NCI-H2171 (cell line): ENCODE measurements around the gene MTM1.

ENCODE experiments used
- DNase-seq: peaks from one replicate; lab custom pipeline; 2025; lab: John Stamatoyannopoulos, UW

The MTM1 gene

DNA sequence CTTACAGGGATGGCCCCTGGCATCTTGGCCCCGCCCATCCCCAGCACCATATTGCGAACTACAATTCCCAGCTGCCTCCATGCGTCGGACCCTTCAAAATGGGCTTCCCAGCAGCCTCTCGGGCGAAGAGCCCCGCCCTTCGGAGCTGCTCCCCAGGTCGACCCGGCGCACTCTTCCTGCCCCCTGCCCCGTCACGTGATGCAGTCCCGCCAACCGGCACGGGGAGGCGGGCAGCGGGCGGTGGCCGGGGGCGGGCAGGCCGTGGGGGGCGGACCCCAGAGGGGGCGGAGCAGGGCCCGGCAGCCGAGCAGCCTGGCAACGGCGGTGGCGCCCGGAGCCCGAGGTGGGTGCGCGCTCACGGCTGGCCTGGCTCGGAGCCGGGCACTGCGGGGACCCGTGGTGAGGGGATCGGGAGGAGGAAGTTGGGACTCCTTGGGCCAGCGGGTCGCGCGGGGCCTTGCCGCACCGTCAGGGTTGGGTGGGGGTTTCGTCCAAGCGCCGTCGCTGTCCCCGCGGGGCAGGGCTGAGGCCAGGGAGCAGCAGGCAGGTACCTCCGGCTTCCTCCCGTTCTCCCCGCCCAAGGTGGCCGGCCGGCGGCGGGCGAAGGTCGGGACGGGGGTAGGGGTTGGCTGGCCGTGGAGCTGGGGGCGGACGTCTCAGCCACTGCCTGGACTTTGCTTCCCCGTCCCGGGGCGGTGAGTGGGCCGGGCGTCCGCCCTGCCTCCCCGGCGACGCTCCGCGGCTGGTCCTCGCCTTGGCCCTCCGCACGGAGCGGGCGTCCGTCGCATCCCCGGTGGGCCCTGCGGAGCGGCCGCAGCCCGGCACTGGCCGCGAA lies at the start of gene MTM1:
MTM1 (plus strand) TSS at position 302 of the 835 bp plus-strand sequence. CDS start 23,994 bp downstream, outside the sequence.
- DNase-seq: peak; percentile 84

DNA sequence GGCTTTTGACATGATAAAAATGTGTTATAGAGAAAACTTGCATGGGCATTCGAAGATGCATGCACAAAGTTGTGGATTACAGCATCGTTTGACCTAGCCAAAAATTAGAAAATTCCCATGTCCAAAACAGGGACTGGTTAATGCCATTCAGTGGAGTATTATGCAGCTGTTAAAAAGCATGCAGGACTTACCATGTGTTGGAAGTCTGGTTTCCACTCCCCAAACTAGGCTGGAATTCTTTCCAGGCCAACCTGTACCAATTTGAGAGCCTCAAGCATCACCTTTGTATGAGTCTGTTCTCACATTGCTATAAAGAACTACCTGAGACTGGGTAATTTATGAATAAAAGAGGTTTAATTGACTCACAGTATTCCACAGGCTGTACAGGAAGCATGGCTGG lies 45.9 kb upstream of the MTM1 start:
- DNase-seq: no peak

DNA sequence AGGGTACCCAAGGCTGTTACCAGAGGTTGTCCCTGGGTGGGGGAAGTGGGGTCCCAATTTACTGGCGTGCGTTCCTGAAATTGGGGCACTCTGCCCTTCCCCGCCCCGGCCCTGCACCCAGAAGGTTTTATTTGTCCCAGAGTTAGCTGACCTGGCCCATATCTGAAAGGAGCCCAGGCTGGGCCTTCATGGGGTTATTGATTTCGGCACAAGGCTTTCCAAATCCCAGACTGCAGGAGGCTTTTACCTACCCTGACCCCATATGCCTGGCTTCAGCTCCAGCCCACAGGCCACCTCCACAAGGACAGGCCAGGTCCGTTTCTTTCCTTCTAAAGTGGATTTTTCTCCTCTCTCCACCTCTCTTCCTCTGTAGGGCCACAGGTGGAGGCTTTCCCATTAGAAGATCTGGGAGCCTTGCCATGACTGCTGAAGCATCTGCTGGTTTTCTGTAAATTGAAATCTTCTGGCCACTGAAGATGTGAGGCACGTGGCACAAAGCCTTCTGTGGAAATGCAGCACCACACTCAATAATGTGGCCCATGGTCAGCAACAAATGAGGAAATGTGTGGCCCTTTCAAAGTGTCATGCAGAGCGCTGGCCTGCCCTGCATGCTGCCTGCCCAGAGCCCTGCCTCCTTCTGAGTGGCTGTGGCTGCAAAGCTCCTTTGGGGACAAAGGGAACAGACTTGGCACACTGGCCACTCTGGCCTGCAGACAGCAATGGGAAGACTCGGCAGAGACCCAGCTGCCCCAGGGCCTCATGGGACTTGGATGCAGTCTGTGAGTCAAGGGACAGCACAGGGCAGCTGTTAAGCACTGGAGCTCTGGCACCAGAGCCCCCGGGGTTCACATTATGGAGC lies 43.1 kb upstream of the MTM1 start:
- DNase-seq: no peak

DNA sequence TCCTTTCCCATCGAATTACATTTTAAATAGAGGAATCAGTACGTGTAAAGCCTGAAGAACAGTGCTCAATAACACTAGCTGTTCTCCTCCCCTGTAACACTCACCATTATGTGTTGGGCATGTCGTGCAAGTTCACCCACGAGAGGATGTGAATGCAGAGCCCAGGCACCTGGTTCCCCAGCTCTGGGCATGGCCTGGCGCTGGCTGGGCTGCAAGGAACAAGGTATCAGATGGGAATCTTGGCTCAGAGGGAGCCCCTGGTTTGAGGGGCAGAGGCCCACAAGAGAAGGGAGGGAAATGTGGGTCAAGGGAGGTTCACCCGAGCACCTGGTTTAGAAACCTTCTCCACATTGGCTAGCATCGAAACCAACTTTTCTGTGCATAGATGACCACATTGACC lies 41.7 kb upstream of the MTM1 start:
- DNase-seq: no peak

DNA sequence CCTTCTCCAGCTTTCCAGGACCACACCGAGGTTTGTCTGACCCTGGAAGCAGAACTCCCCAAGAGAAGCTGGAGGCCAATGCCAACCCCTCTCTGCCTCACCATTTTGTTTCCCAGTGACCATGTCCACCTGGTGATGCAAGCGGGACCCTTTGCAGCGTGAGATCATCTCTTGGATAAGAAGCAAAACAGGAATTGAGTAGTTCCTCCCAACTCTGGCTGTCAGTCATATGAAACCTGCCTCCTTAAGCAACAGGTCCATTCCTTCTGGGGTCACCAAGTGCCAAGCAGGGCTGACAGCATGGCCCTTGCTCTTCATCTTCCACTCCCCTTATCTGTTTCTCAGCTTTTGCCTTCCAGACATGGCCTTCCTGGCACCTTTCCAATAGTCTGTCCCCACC lies 41.3 kb upstream of the MTM1 start:
- no peak for DNase-seq

DNA sequence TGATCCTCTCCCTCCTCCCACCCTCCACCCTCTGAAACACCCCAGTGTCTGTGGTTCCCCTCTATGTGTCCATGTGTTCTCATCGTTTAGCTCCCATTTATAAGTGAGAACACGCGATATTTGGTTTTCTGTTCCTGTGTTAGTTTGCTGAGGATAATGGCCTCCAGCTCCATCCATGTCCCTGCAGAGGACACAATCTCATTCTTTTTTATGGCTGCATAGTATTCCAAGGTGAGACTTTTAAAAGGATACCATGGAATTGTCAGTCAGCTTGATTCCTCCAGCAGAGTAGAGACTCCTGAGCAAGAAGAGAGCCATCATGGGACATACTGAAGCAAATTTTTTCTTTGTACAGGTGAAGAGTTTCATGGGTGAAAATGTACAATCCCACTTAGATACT lies 38.8 kb upstream of the MTM1 start:
- no peak for DNase-seq

DNA sequence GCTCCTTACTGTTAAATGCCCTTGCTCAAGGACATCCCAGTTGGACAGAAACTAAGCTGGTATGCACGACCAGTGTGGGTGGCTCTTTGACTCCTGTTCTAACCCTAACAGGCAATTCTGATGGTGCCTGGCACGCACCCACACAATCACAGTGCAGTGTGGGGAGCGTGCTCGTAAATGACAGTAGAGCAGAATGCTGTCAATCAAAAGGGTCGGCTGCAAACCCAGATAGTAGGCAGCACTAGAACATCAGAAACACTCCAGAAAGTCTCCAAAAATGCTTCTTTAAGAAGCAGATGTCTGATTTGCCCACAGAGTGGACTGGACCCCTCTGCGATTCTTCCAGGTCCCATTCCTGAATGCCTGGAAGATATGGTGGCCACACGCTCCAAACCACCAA lies 37.6 kb upstream of the MTM1 start:
- no peak for DNase-seq

DNA sequence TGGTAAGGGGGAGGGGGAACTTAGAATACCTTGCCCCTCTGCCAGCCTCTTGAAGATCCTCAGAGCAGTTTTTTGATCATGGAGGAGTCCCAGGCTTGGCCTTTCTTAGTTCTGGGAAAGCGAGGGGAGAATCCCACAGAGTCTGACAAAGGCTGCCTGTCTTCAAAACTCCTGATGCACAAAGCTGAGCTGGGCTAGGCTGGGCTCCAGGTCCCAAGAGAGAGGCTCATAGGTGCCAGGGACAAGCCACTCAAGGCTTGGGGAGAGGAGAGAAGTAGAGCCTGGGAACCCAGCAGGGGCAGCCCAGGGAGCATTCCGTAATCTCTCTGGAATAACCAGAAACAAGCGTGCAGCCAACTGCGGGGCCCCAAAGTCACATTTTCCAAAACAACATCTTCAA lies 37.0 kb upstream of the MTM1 start:
- no peak for DNase-seq

DNA sequence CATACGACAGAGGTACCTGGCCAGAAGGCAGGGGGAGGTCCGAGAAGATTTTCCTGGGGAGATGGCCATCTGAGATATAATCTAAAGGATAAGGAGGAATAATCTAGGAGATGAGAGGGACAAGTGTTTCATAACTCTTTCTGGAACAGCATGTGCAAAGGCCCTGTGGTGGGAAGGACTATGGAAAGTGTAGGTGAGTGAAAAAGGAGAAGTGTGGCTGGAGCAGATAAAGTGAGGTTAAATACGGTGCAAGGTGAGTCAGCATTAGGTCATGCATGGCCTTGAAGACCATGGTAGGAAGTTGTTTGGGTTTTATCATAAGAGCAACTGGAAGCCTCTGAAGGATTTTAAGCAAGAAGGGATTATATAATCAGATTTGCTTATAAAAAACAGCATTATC lies 34.6 kb upstream of the MTM1 start:
- no peak for DNase-seq

DNA sequence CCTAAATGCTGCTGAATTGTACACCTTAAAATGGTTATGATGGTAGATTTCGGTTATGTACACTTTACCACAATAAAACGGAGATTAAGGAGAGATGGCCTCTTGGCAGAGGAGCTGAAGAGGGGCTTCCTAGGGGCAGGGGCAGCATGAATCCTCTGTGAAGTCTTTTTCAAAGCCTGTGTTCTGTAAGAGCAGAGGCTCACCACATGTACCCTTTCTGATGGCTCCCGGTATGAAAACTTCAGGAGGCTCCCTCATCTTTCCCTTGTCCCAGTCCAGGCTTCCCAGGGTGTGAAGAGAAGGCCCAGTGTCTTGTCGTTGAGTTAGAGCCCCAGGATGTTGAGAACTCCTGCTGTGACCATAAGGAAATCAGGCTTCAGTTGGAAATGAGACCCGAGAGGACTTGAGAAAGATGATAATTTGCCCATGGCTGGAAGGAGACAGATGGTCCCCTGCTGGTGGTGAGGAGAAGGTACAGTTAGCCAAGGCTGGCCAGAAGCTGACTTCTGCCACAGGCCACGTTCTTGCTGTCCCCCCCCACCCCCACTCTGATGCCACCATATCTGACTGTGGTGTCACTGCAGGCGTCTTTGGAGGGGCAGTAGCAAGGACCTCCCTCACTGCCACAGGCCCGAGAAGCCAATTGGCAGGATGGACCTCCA lies 31.8 kb upstream of the MTM1 start:
- no peak for DNase-seq

DNA sequence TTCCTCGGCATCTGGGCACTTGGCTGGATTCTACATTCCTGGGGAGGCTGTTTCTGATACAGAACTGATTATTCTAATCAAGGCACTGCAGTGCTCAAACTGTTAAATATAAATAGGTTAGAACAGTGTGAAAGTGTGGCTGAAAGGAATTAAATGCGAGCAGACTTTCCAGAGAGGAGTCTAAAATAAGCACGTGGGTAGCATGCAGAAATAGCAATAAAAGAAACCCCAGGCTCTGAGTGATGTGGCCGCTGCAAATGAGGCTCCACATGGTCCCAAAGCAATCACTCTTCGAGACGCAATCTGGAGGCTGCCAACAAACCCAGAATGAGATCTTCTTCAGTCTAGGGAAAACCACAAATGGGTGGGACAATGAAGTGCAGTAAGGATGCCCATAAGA lies 30.6 kb upstream of the MTM1 start:
- no peak for DNase-seq

DNA sequence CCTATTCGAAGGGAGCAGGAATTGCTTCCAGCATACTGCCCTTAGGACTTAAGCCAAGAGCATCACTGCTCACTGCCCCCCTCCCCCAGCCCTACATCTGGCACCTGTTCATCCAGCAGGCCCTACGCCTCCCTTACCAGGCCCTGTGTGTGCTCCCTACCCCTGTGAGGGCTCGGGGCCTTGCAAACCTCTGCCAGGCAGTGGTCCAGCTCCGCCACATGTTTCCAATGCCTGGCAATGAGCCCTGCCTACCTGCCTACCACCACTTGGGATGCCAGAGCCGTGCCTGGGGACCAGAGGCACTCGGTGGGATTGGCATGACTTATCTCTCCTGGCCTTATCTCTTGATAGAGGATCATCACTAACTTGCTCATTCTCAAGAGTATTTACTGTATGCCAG lies 27.5 kb upstream of the MTM1 start:
- DNase-seq: no peak

DNA sequence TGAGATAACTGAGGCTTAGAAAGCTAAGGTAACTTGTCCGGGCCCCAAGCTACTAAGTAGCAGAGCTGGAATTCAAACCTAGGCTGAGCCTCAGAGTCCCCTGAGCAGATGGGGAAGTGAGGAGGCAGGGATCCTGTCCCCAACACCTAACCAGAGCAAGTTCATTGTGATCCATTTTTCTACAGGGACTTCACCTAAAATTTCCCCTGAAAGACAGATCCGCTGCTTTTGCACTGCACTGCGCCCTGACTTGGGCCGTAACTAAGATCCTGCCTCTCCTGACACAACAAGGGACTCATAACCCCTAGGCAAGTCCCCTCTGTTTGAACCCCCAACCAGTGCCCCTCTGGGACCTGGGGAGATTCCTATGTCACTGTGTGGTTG lies 25.6 kb upstream of the MTM1 start:
- no peak for DNase-seq

DNA sequence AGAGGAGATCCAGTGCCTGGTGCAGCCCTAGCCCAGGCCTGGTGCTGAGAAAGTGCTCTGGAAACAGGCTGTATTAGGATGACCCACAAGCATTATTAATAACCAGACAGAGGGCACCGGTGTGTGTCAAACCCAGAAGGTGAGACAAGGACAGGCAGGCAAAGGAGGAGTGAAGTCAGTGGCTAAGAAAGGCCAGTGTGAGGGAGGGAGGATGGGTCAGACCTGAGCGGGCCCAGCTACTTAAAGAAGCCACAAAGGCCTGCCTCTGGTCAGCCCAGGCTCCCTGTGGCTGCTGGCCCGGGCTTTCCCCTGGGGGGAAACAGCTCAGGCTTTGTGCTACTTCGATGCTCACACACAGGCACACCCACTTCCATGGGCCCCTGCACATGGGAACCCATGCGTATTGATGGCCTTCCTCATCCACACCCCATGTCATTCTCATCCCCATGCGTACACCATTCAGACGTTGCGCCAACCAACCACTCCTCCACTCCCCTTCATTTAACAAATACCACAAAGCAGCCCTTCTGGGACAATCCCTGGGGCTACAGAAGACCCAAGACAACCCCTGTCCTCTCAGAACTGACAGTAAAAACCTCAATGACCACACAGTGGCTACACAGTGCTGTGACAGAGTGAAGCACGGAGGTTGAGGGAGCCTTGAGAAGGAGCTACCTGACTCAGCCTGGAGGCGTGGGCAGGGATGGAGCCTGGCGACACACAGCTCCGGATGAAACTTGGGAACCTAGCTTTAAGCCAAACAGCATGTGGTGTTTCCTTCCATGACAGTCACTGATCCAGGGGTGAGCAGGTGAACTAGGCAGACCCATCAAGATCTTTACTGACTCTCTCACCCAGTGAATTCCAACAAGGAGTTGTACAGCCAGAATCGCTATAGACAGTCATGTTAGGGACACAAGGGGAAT lies 24.9 kb upstream of the MTM1 start:
- no peak for DNase-seq

DNA sequence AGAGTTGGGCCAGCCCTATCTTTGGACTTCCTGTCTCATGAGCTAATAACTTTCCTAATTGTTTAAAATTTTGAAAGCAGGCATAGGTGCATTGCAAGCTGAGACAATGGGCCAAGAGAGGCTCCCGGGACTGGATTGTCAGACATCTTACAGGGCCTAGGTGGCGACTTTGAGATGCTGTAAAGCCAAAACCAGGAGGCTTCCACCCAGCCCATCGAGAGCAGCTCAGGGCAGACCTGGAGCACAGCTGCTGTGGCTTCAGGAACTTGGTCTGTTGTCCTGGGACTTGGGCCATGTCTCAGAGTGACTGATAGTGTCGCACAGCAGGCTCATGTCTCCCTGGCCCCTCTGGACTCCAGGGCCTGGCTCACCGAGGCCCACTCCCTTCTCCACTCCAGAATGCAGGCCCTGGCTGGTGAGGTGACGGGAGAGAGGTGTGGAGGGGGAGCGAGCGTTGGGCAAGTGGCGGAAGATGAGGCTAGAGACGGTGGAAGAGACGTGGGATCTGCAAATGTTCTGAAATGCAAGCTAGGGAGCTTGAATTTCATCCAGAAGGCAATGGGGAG lies 24.1 kb upstream of the MTM1 start:
- no peak for DNase-seq

DNA sequence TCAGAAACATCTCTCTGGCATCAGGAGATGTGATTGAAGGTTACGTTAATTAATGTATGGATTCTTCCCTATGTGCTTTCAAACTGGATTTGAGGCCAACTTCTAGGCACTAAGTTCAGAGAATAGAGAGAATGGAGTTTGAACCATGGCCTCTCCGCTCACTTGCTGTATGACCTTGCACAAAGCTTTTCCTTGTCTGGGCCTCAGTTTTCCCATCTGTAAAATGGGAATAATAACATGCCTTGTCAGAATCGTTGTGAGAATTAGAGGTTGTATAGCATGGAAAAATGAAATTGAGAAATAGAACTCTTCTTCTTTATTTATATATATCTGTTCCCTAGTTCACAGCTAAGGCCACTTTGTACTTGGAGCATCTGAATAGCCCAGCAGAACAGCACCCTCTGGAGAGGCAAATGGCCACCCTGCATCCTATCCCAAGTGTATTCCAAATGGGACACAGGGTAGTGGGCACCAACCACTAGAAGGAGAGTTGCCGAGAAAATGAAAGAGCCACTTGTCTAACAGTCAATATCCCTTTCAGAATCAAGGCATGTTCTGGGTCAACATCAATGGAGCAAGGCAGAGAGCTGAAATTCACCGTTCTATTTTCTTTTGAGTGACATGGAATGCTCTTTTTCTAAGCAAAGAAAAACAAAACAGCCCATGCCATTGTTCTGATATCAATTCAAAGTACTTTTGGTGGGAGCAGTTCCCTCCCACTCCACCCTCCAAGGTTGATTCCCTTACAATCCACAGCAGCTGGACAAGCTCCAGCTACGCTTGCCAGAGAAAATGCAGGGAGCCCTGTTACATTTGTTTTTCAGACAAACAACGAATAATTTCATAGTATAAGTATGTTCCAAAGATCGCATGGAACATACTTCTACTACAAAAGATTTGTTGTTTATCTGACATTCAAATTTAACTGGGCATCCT lies 23.3 kb upstream of the MTM1 start:
- no peak for DNase-seq

DNA sequence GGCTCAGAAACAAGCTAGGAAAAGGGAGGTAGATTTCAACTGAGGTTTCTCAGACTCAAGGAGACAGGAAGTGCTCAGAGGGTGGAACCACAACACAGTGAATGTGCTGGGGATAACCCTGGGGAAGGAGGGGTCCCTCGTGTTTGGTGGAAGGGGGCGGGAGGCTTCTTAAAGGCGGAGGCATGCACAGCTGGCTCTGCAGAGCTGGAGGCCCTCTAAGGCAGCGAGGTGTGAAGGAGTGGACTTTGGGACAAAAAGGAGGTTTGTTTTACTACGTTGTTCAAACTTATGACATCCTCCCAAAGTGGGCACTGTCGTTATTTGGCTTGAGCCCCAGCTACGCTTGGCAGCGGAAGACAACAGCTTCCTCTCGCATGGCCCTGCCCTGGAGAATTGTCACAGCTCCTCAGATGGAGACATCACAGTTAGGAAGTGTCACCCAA lies 21.7 kb upstream of the MTM1 start:
- DNase-seq: no peak

DNA sequence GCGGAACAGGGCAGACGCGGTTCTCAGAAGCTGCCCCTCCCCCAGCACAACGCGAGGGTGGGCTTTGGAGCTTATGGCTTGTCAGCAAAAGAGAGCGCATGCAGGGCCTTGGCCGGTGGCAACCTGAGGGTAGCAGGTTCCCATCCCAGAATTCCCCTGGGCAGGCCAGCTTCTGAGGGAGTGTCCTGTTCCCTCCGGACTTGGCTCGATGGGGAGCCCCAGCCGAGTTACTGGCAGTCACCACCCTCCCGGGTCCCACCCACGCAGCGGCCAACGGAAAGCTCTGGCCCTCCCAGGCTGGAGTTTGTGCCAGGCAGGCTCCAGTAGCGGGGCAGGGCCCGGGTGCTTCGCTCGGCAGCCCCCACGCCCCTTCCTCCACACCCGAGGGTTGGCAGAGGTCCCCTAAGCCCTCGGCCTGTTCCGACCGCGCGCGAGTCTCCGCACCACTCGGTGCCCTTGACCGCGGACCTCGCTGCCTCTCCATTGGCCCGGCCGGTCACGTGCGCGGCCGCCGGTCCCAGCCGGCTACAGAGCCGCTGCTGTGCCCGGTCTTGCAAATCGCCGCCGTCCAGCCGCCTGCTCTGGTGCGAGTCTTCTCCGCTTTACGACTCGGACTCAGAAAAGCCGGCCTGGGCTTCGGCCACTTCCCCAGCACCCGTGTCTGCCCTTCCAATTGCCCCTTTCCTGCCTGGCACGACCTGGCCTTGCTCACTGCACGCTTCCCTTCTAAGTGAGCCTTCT lies 20.9 kb upstream of the MTM1 start:
- DNase-seq: peak; percentile 1

DNA sequence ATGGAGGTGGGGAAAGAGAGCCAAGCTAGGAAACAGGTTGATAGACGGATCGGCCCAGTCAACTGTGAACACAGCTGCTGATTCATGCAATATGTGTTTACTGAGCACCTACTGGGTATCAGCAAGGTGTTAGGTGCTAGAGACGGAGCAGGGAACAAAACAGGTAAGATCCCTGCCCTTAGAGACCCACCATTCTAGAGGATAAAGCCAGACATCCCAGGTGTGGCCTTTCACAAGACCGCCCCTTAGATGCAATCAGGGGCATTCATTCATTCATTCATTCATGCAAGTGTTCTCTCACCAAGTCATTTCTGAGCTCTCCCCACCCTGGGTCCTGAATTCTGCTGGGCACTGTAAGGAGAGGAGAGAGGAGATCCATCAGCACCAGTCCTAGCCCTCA lies 20.2 kb upstream of the MTM1 start:
- no peak for DNase-seq
